ENCODE measurements around the gene CRHR2.

Gene CRHR2

GRCh38 chr7:30706908-30707307 is 24.7 kb upstream of the CRHR2 start:
- DNase-seq (ENCODE audit: low read depth in 2 of 2) = no peak

GRCh38 chr7:30706316-30706715 is 24.1 kb upstream of the CRHR2 start:
- DNase-seq (ENCODE audit: low read depth in 2 of 2) = no peak

- no peak for DNase-seq (ENCODE audit: low read depth in 2 of 2)
Observed at GRCh38 chr7:30705596-30705995, 23.3 kb upstream of the CRHR2 start.

- no peak for DNase-seq (ENCODE audit: low read depth in 2 of 2)
Observed at GRCh38 chr7:30705008-30705407, 22.8 kb upstream of the CRHR2 start.

- DNase-seq (ENCODE audit: low read depth in 2 of 2) = no peak
Observed at GRCh38 chr7:30703756-30704155, 21.5 kb upstream of the CRHR2 start.

- no peak for DNase-seq (ENCODE audit: low read depth in 2 of 2)
Observed at GRCh38 chr7:30702200-30702599, 19.9 kb upstream of the CRHR2 start.

GRCh38 chr7:30700941-30701340 is 18.7 kb upstream of the CRHR2 start:
- DNase-seq (ENCODE audit: low read depth in 2 of 2) = no peak

GRCh38 chr7:30699706-30700495 is 17.6 kb upstream of the CRHR2 start:
- no peak for DNase-seq (ENCODE audit: low read depth in 2 of 2)

- DNase-seq (ENCODE audit: low read depth in 2 of 2) = no peak
Observed at GRCh38 chr7:30698481-30698880, 16.2 kb upstream of the CRHR2 start.

- DNase-seq (ENCODE audit: low read depth in 2 of 2) = no peak
Observed at GRCh38 chr7:30697719-30698460, 15.6 kb upstream of the CRHR2 start.

- DNase-seq (ENCODE audit: low read depth in 2 of 2) = no peak
Observed at GRCh38 chr7:30694774-30695721, 12.8 kb upstream of the CRHR2 start.

GRCh38 chr7:30694218-30694745 is 12.0 kb upstream of the CRHR2 start:
- DNase-seq (ENCODE audit: low read depth in 2 of 2) = no peak

- no peak for DNase-seq (ENCODE audit: low read depth in 2 of 2)
Observed at GRCh38 chr7:30692882-30693281, 10.6 kb upstream of the CRHR2 start.

GRCh38 chr7:30692438-30692837 is 10.2 kb upstream of the CRHR2 start:
- DNase-seq (ENCODE audit: low read depth in 2 of 2) = no peak

- no peak for DNase-seq (ENCODE audit: low read depth in 2 of 2)
Observed at GRCh38 chr7:30690011-30690410, 7.8 kb upstream of the CRHR2 start.

GRCh38 chr7:30688718-30689221 is 6.5 kb upstream of the CRHR2 start:
- no peak for DNase-seq (ENCODE audit: low read depth in 2 of 2)

GRCh38 chr7:30687604-30688003 is 5.3 kb upstream of the CRHR2 start:
- DNase-seq (ENCODE audit: low read depth in 2 of 2) = no peak

- no peak for DNase-seq (ENCODE audit: low read depth in 2 of 2)
Observed at GRCh38 chr7:30684351-30684750, 2.1 kb upstream of the CRHR2 start.

- DNase-seq (ENCODE audit: low read depth in 2 of 2) = no peak
Observed at GRCh38 chr7:30683816-30684215, 1.6 kb upstream of the CRHR2 start.

GRCh38 chr7:30683306-30683705 is 1.1 kb upstream of the CRHR2 start:
- DNase-seq (ENCODE audit: low read depth in 2 of 2) = no peak

GRCh38 chr7:30681815-30682211 is 443 bp downstream of the CRHR2 start:
- DNase-seq (ENCODE audit: low read depth in 2 of 2) = no peak

- no peak for DNase-seq (ENCODE audit: low read depth in 2 of 2)
Observed at GRCh38 chr7:30681331-30681797, 892 bp downstream of the CRHR2 start.

All from stimulated activated CD8-positive, alpha-beta memory T cell treated with anti-CD3 and anti-CD28 coated beads, Interleukin-2, amount 100 ng/mL, for 48 hours (primary cell).